Pulmonary artery endothelial cell (primary cell): ENCODE data around the gene PIBF1. TPM values are rescaled to one million over a fixed set of nuclear protein-coding genes. Genes with fewer than 3 reads are reported as not detected.
A peak's percentile ranks its signal among the peaks of the same experiment; 100 is the strongest.
"Not testable (repeated sequence)": the region's sequence is repeated elsewhere in the genome, so short reads cannot be mapped to it uniquely, and the experiment has no call there.

Source experiments
- DNase-seq: peaks from one replicate; pipeline ENCODE4 v3.0.0-alpha.2; 2011; ENCODE audit warnings: low read depth, low spot score
- total RNA-seq: library from RNA; depleted of rRNA; stranded (reverse); fragments of >200 nt; gene quantifications from 2 replicates; pipeline ENCODE4 v1.2.3, GENCODE V29; 2014

The PIBF1 gene
- total RNA-seq: 19.1 and 21.9 TPM in 2 replicates

GRCh38 chr13:72781451-72782439, at the start of gene PIBF1, which contains the start of gene DIS3:
PIBF1 (plus strand) TSS chr13:72782133; CDS start chr13:72783470, 1,337 bp downstream.
DIS3 (minus strand) TSS chr13:72781900; CDS start chr13:72781832, 68 bp downstream.
- peak; percentile 94 for DNase-seq

GRCh38 chr13:72737033-72737432, 44.9 kb upstream of the PIBF1 start:
- DNase-seq: no peak

- no peak for DNase-seq
Measured at GRCh38 chr13:72740015-72740414, 41.9 kb upstream of the PIBF1 start.

GRCh38 chr13:72745260-72745659, 36.7 kb upstream of the PIBF1 start:
- no peak for DNase-seq

- DNase-seq: no peak
Measured at GRCh38 chr13:72751220-72751619, 30.7 kb upstream of the PIBF1 start.

- DNase-seq: no peak
Measured at GRCh38 chr13:72754111-72754510, 27.8 kb upstream of the PIBF1 start.

- DNase-seq: no peak
Measured at GRCh38 chr13:72757792-72758535, 24.0 kb upstream of the PIBF1 start.

GRCh38 chr13:72760189-72760588, 21.7 kb upstream of the PIBF1 start:
- no peak for DNase-seq

- DNase-seq: no peak
Measured at GRCh38 chr13:72763411-72763810, 18.5 kb upstream of the PIBF1 start.

- DNase-seq: no peak
Measured at GRCh38 chr13:72774019-72774418, 7.9 kb upstream of the PIBF1 start.

GRCh38 chr13:72782717-72783116, 784 bp downstream of the PIBF1 start:
- DNase-seq: no peak

GRCh38 chr13:72784679-72785078, 2.7 kb downstream of the PIBF1 start:
- not testable (repeated sequence) for DNase-seq

- no peak for DNase-seq
Measured at GRCh38 chr13:72788831-72789230, 6.9 kb downstream of the PIBF1 start.

- DNase-seq: no peak
Measured at GRCh38 chr13:72792640-72793039, 10.7 kb downstream of the PIBF1 start.

GRCh38 chr13:72798817-72799216, 16.9 kb downstream of the PIBF1 start:
- DNase-seq: no peak

GRCh38 chr13:72804301-72804700, 22.4 kb downstream of the PIBF1 start:
- no peak for DNase-seq

GRCh38 chr13:72805676-72806346, 23.9 kb downstream of the PIBF1 start:
- DNase-seq: no peak

- DNase-seq: not testable (repeated sequence)
Measured at GRCh38 chr13:72806514-72806913, 24.6 kb downstream of the PIBF1 start.

GRCh38 chr13:72808917-72809500, 27.1 kb downstream of the PIBF1 start:
- DNase-seq: no peak

GRCh38 chr13:72820156-72820897, 38.4 kb downstream of the PIBF1 start:
- DNase-seq: no peak

GRCh38 chr13:72820898-72821279, 39.0 kb downstream of the PIBF1 start:
- DNase-seq: no peak
